ENCODE data around the gene NDP.
"Not testable (repeated sequence)": the region's sequence is repeated elsewhere in the genome, so short reads cannot be mapped to it uniquely, and the experiment has no call there.

The NDP gene

GRCh38 chrX:43969504-43970501 lies 3.4 kb downstream of the NDP start:
- DNase-seq = no peak

GRCh38 chrX:43968359-43968781 lies 4.8 kb downstream of the NDP start:
- no peak for DNase-seq

DNA sequence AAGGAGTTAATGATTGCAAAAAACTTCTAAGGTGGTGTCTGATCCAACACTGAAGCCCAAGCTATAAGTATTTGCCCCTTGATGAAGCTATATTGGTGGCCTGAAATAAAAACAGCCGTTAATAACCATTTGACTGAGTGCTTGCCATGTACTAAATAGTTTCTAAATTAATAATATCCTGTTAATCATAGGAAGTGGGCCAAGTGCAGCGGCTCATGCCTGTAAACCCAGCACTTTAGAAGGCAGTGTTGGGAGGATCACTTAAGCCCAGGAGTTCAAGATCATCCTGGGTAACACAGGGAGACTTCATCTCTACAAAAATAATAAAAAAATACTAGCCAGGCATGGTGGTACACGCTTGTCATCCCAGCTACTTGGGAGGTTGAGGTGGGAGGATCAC lies 8.3 kb downstream of the NDP start:
- no peak for DNase-seq

DNA sequence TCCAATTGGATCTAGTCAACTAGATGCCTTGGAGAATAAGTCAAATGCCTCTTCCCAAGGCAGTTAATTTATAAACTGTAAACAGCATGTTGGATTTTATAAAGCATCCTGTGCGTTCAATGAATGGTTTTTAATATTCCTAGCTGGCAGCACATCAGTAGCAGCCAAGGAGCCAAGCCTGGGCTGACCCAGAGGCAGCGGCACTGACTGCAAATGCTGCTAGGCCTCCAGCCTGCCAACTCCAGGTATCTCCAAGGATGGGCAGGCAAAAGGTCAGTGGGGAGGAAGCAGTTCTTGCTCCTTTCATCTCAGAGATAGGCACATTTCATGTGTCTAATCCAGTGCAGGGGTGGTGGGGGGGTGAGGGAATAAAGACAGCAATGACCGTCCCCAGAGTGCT lies 9.5 kb downstream of the NDP start:
- DNase-seq = no peak

- no peak for DNase-seq
Observed at GRCh38 chrX:43962636-43963035, 10.6 kb downstream of the NDP start.

- no peak for DNase-seq
Observed at GRCh38 chrX:43961699-43962098, 11.5 kb downstream of the NDP start.

GRCh38 chrX:43958529-43958928 lies 14.7 kb downstream of the NDP start:
- peak; percentile 74 for DNase-seq

- DNase-seq = no peak
Observed at GRCh38 chrX:43956034-43956433, 17.2 kb downstream of the NDP start.

GRCh38 chrX:43953218-43953617 lies 20.0 kb downstream of the NDP start:
- no peak for DNase-seq

DNA sequence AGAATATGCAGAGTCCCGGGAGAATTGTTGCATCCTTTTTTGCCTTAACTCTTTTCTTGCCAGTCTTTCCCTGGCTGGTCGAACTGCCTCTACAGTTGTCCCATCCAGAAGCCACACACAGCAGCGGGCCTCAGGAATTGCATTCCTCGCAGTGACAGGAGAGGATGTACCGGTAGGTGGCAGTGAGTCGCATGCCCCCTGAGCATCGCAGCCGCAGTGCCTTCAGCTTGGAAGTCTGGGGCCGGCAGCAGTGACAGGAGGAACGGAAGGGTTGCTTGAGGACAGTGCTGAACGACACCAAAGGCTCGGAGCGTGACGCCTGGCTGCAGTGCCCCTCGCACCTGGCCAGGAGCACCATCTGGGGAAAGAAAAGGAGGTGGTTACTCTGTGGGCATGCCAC lies 23.5 kb downstream of the NDP start:
- DNase-seq = no peak

GRCh38 chrX:43940816-43941474 lies 32.2 kb downstream of the NDP start:
- DNase-seq = no peak

DNA sequence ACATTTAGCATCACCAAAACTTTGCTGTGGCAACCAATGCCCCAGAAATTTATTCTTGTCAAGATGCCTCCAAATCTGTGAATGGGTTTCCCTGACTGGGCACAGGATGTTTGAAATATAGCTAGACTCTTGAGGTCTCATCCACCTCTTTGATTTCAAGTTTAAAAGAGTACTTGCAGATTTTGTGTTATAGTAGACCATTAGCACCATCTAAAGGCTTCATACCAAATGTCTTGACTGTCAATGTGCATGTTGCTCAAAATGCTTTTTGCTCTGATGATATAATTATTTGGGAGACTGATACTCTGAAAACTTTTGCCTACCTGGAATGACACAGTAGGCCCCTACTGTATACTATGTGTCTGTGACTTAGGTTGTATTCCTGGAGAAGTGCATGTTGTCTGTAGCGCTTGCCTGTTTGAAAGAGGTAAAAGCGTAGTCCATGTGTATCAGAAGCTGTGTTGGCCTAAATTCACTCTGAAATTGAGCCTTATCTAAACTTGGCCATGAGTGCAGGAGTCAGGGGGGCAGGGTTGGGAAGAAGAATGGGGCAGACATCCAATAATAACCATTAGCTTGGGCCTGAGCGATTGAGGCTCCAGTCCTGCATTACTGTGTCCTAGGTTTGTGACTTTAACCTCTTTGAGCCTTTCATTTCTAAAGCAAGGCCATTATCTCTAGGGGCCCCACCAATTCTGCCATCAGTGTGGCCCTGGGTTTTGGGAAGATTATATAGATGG lies 33.8 kb downstream of the NDP start:
- DNase-seq = no peak

GRCh38 chrX:43922032-43922431 lies 51.2 kb downstream of the NDP start:
- not testable (repeated sequence) for DNase-seq

DNA sequence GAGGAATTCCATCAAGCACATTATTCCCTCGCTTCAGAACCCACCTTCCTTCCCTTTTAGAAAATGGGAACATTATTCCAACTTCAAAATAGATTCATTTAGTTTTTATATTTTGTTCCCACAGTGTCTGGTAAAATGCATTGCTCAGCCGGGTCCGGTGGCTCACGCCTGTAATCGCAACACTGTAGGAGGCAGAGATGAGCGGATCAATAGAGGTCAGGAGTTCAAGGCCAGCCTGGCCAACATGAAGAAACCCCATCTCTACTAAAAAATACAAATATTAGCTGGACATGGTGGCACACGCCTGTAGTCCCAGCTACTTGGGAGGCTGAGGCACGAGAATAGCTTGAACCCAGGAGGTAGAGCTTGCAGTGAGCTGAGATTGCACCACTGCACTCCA lies 62.4 kb downstream of the NDP start:
- not testable (repeated sequence) for DNase-seq

DNA sequence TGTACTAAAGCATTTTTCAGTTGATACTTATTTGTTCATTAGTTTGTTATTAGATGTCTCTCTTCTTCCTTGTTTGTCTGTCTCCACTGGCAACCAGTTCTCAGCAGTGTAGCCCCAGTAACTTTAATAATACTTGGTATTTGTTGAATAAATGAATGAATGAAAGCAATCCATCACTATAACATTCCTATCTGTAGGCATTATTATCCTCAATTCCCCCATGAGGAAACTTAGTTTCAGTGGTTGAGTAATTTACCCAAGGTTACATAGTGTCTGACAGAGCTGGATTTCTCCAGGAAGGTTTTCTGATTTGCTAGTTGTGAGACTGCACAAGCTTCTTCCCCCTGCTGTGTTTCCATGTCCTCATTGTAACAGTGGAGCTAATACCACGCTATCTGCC lies 63.2 kb downstream of the NDP start:
- no peak for DNase-seq

DNA sequence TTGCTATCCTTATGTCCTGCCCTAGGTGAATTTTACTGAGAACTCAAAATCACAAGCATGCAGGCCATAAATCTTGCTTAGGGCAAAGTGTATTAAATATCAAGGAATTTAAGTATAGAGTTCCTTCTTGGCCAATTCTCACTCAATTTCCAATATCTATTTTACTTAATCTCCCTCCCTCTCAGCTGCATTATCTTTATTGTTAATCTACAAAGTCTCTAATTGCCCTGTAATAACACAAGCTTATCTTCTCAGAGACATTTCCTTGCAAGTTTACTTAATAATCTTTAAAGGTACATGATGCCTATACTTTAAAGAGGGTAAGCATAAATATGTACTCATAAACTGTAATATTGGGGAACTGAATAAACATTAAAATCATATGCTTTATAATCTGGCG lies 64.0 kb downstream of the NDP start:
- DNase-seq = no peak

DNA sequence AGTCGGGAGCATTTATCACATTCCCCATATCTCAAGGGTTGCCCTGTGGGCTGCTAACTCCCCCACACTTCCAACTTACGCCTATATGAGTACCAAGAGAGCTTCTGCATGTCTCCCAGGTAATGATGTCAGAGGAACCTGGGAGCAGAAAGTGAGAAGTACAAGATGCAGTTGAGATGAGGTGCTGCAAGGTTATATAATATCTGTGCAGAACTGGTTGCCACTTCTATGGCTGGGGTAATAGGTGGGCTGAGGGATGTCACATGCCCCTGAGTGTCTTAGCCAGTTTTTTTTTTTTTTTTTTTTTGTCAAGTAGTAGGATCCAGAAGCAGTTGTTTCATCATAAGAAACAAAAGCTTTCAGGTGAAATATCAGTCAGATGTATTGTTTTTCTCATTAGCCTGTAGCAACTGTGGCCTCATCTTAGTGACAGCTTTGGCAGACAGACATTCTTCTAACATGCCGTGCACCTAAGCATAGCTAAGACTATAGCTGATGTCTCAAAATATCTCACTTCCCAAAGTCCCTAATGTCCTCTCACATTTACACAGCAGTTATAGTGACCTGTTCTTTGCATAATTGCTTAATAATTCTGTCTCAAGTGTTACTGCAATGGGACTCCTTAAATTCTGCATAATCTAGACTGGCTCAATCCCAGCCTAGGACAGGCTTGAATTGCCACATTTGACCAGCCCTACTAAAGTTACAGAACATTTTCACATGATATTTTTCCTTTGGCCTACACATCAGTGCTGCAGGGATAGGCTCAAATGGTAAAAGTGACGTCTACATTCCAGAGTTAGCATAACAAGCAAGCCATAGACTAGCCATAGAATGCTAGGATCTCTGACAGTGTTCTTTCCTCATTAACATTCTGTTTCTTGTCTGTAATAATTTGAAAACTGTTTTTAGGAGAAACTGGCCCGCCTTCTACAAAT lies 73.0 kb downstream of the NDP start:
- no peak for DNase-seq

Measured in suppressor macrophage treated with lipopolysaccharide for 4 hours (primary cell).